ENCODE data around the gene ARHGEF18. TPM values are rescaled to one million over a fixed set of nuclear protein-coding genes. Genes with fewer than 3 reads are reported as not detected.
A peak's percentile ranks its signal among the peaks of the same experiment; 100 is the strongest.

Gene ARHGEF18
- total and polyA plus RNA-seq, 2 of the 13 experiments (the other 11 are each of a cell fraction or from before 2014, with no cell fraction given): 4.2 to 17.5 TPM

DNA sequence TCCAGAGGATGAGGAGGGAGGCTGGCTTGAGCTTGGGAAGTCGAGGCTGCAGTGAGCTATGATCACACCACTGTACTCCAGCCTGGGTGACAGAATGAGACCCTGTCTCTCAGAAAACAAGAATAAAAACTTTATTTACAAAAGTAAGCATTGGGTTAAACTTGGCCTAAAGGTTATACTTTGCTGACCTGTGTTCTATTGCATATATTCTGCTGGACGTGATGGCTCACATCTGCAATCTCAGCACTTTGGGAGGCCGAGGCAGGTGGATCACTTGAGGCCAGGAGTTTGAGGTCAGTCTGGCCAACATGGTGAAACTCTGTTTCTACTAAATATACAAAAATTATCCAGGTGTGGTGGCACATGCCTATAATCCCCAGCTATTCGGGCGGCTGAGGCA is 6.6 kb upstream of the ARHGEF18 start:
- ChIA-PET CTCF (ENCODE audit: low intra/inter-chr PET ratio, low total read pairs) (interaction anchor here (1.5 to 4.1 kb wide), 3 partner anchors 193 to 240 kb away, joined by 4 to 32 read pairs (median 19); no protein-coding TSS in a partner anchor), POLR2A (no interaction called here)
- Histone ChIP-seq H2AFZ (ENCODE audit: low read length) (no peak overlapping the region), H3K36me3 (replicated peaks in 1 of 2; ENCODE audit: control insufficient read depth in 1 of 2, insufficient read depth in 2 of 2, low read length in 2 of 2) (no peaks in the 10 kb centered on the region), H3K9ac (ENCODE audit: insufficient read depth, low read depth, low read length) (no peak overlapping the region), H3K79me2 (ENCODE audit: insufficient read depth, low read length) (no peaks in the 10 kb centered on the region), H3K4me1 (ENCODE audit: insufficient read depth, low read length) (peaks cover 42% of the 10 kb centered on the region), H3K4me2 (ENCODE audit: low read depth, low read length) (no peak overlapping the region), H3K27me3 (ENCODE audit: control insufficient read depth in 1 of 2, insufficient read depth in 2 of 2, low read length in 2 of 2) (peaks cover 0 to 4% of the 10 kb centered on the region in 2 experiments; a peak in 2 of 5 replicates), H3K27ac (ENCODE audit: extremely low read length, insufficient read depth, low read length) (no peak overlapping the region), H4K20me1 (ENCODE audit: insufficient read depth, low read length) (no peaks in the 10 kb centered on the region), H3K9me3 (ENCODE audit: low read length) (no peaks in the 10 kb centered on the region), H3K4me3 (replicated peaks in 1 of 3; ENCODE audit: insufficient read depth in 1 of 3, low read depth in 2 of 3, low read length in 3 of 3) (no peak overlapping the region)
- ATAC-seq: no peak
- in situ Hi-C loops (cut with HindIII; ENCODE audit: extremely low pct_ligation_motif_present, low pct_unique_long_range_greater_than_20kb) (loop anchor here (5.0 to 10.0 kb wide), 2 partner anchors 195 to 237 kb away; no protein-coding TSS in a partner anchor), intact Hi-C loops (cut with micrococcal nuclease; ENCODE audit: unreplicated experiment) (loop anchor here (5.0 kb wide), 1 partner anchor 145 kb away; no protein-coding TSS in a partner anchor)
- FAIRE-seq: no peak
- DNase-seq (ENCODE audit: low spot score): no peak
- 52% methylated on average over 5 of the region's 5 CpGs for WGBS (ENCODE audit: low lambda C conversion rate)
- BruUV-seq (replicated peaks): no TSS peak
- TF ChIP-seq ZNF772 (CRISPR knock-in tag; IDR thresholded peaks at IDR 0.05) (no peak), MAFF (IDR thresholded peaks at IDR 0.05; ENCODE audit: low read depth, low read length) (peak; percentile 49; the same call in 1 of the 2 replicates), MAFK (conservative IDR thresholded peaks at IDR 0.05 in 1 of 2, IDR thresholded peaks at IDR 0.05 in 1 of 2; ENCODE audit: low read length in 2 of 2) (peak; percentile 54 to 71)

GRCh38 chr19:7346488-7346971 is 2.2 kb upstream of the ARHGEF18 start:
- ChIA-PET CTCF (ENCODE audit: low intra/inter-chr PET ratio, low total read pairs) (no interaction called here), POLR2A (no interaction called here)
- no peak overlapping the region for H3K27ac ChIP-seq (ENCODE audit: extremely low read length, insufficient read depth, low read length)
- H4K20me1 ChIP-seq (ENCODE audit: insufficient read depth, low read length): no peaks in the 10 kb centered on the region
- H3K9me3 ChIP-seq (ENCODE audit: low read length): no peaks in the 10 kb centered on the region; the same call in 1 of the 2 replicates
- in situ Hi-C loops (cut with HindIII; ENCODE audit: extremely low pct_ligation_motif_present, low pct_unique_long_range_greater_than_20kb) (loop anchor here (10.0 kb wide), 1 partner anchor 242 kb away; no protein-coding TSS in a partner anchor), intact Hi-C loops (cut with micrococcal nuclease; ENCODE audit: unreplicated experiment) (no loop called here)
- no TSS peak for BruUV-seq (replicated peaks)
- no peak overlapping the region for H3K4me2 ChIP-seq (ENCODE audit: low read depth, low read length)
- H3K79me2 ChIP-seq (ENCODE audit: insufficient read depth, low read length): no peaks in the 10 kb centered on the region
- no peak overlapping the region for H3K9ac ChIP-seq (ENCODE audit: insufficient read depth, low read depth, low read length)
- H2AFZ ChIP-seq (ENCODE audit: low read length): no peak overlapping the region
- H3K4me3 ChIP-seq (replicated peaks in 1 of 3; ENCODE audit: insufficient read depth in 1 of 3, low read depth in 2 of 3, low read length in 3 of 3): no peak overlapping the region
- 13% methylated on average over 5 of the region's 7 CpGs for WGBS (ENCODE audit: low lambda C conversion rate)
- no peak for FAIRE-seq
- DNase-seq (ENCODE audit: low spot score): peak; percentile 15
- H3K27me3 ChIP-seq (ENCODE audit: control insufficient read depth in 1 of 2, insufficient read depth in 2 of 2, low read length in 2 of 2): no peaks in the 10 kb centered on the region; a peak in 1 of 5 replicates
- H3K36me3 ChIP-seq (replicated peaks in 1 of 2; ENCODE audit: control insufficient read depth in 1 of 2, insufficient read depth in 2 of 2, low read length in 2 of 2): no peaks in the 10 kb centered on the region
- H3K4me1 ChIP-seq (ENCODE audit: insufficient read depth, low read length): peaks cover 33% of the 10 kb centered on the region
- no peak; the same call in 2 of the 3 replicates for ATAC-seq
- TF ChIP-seq, protein P1, sequence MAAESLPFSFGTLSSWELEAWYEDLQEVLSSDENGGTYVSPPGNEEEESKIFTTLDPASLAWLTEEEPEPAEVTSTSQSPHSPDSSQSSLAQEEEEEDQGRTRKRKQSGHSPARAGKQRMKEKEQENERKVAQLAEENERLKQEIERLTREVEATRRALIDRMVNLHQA (CRISPR knock-in tag; IDR thresholded peaks at IDR 0.05): no peak
- TF ChIP-seq ZNF564 (CRISPR knock-in tag; IDR thresholded peaks at IDR 0.05): no peak
- TF ChIP-seq ARID5B (CRISPR knock-in tag; IDR thresholded peaks at IDR 0.05): no peak
- no peak for TF ChIP-seq CERS6 (CRISPR knock-in tag; IDR thresholded peaks at IDR 0.05)
- no peak for TF ChIP-seq MIER3 (CRISPR knock-in tag; IDR thresholded peaks at IDR 0.05; ENCODE audit: borderline replicate concordance)

All from HepG2 (cell line).